Measurements from ENCODE around the gene PKD2L2. TPM values are rescaled to one million over a fixed set of nuclear protein-coding genes. Genes with fewer than 3 reads are reported as not detected.
A peak's percentile ranks its signal among the peaks of the same experiment; 100 is the strongest.
"Not testable (repeated sequence)": the region's sequence is repeated elsewhere in the genome, so short reads cannot be mapped to it uniquely, and the experiment has no call there.

PKD2L2 gene
- total RNA-seq, 1 experiment from 2014 or later: not detected

GRCh38 chr5:137933491-137933911 lies 44.2 kb downstream of the PKD2L2 start:
- no peaks in the 10 kb centered on the region for H3K9me3 ChIP-seq
- no peak overlapping the region for H3K4me3 ChIP-seq
- DNase-seq: no peak
- H3K36me3 ChIP-seq: peaks cover 21% of the 10 kb centered on the region
- H3K27me3 ChIP-seq: no peaks in the 10 kb centered on the region

- Histone ChIP-seq H3K9me3 (no peaks in the 10 kb centered on the region), H3K4me3 (no peak overlapping the region), H3K36me3 (peaks cover 38% of the 10 kb centered on the region), H3K27me3 (no peaks in the 10 kb centered on the region)
- no peak for DNase-seq
Measured at GRCh38 chr5:137935190-137935589, 45.9 kb downstream of the PKD2L2 start.

- DNase-seq: no peak
- Histone ChIP-seq H3K4me3 (no peak overlapping the region), H3K9me3 (no peaks in the 10 kb centered on the region), H3K27me3 (no peaks in the 10 kb centered on the region), H3K36me3 (peaks cover 43% of the 10 kb centered on the region)
Measured at GRCh38 chr5:137935694-137936093, 46.4 kb downstream of the PKD2L2 start.

GRCh38 chr5:137937994-137938750 lies 48.9 kb downstream of the PKD2L2 start:
- H3K27me3 ChIP-seq: no peaks in the 10 kb centered on the region
- no peaks in the 10 kb centered on the region for H3K9me3 ChIP-seq
- no peak for DNase-seq
- H3K4me3 ChIP-seq: no peak overlapping the region
- H3K36me3 ChIP-seq: peaks cover 65% of the 10 kb centered on the region

GRCh38 chr5:137938751-137939143 lies 49.5 kb downstream of the PKD2L2 start:
- H3K9me3 ChIP-seq: no peaks in the 10 kb centered on the region
- no peak overlapping the region for H3K4me3 ChIP-seq
- H3K36me3 ChIP-seq: peaks cover 68% of the 10 kb centered on the region
- no peak for DNase-seq
- no peaks in the 10 kb centered on the region for H3K27me3 ChIP-seq

DNA sequence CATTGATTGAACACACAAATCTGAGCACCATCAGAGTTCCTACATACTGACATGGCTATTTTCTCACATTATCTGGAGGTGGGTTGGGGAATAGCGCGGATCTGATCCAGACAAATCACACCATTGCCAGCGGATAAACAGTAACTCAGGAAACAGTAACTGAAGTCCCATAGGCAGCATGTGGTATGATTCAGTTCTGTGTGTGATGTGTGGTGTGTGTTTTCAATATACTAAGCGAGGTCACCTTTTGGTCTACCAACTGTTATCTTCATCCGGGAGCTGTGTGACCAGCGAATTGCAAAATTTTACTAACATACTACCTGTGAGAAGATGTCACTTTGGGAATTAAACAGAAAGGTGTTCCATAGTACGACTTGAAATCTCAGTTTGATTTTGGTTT lies 50.1 kb downstream of the PKD2L2 start:
- Histone ChIP-seq H3K36me3 (peaks cover 74% of the 10 kb centered on the region), H3K27me3 (no peaks in the 10 kb centered on the region)

DNA sequence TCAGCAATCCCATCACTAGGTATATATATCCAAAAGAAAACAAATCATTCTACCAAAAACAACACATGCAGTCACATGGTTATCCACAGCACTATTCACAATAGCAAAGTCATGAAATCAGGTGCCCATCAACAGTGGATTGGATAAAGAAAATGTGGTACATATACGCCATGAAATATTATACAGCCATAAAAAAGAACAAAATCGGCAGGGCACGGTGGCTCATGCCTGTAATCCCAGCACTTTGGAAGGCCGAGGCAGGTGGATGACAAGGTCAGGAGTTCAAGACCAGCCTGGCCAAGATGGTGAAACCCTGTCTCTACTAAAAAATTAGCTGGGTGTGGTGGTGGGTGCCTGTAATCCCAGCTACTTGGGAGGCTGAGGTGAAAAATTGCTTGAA lies 55.0 kb downstream of the PKD2L2 start:
- H3K4me3 ChIP-seq, H3K27me3 ChIP-seq, H3K9me3 ChIP-seq, DNase-seq: not testable (repeated sequence)
- peaks cover 94% of the 10 kb centered on the region for H3K36me3 ChIP-seq

More for the DNA sequence above, 50.1 kb downstream of the PKD2L2 start:
- H3K4me3 ChIP-seq: no peak overlapping the region
- H3K9me3 ChIP-seq: no peaks in the 10 kb centered on the region
- no peak for DNase-seq

DNA sequence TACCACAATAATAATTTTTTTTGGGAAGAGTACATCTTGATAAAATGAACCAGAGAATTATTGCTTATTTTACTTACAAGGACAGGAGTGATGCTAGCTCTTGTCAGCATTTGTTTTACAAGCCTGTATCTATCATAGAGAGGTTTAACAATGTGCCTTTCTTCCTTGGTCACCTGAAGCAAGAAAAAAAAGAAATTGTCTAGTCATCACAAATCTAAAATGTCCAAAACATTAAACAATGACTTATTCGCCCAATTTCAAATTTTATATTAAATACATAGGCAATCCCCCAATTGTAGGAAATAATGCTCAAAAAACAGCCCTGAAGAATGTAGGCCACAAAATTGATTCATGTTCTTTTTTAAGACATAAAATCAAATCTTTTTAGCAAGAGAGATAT lies 56.6 kb downstream of the PKD2L2 start:
- Histone ChIP-seq H3K9me3 (no peaks in the 10 kb centered on the region), H3K27me3 (no peaks in the 10 kb centered on the region), H3K36me3 (peaks cover 89% of the 10 kb centered on the region), H3K4me3 (no peak overlapping the region)
- no peak for DNase-seq

DNA sequence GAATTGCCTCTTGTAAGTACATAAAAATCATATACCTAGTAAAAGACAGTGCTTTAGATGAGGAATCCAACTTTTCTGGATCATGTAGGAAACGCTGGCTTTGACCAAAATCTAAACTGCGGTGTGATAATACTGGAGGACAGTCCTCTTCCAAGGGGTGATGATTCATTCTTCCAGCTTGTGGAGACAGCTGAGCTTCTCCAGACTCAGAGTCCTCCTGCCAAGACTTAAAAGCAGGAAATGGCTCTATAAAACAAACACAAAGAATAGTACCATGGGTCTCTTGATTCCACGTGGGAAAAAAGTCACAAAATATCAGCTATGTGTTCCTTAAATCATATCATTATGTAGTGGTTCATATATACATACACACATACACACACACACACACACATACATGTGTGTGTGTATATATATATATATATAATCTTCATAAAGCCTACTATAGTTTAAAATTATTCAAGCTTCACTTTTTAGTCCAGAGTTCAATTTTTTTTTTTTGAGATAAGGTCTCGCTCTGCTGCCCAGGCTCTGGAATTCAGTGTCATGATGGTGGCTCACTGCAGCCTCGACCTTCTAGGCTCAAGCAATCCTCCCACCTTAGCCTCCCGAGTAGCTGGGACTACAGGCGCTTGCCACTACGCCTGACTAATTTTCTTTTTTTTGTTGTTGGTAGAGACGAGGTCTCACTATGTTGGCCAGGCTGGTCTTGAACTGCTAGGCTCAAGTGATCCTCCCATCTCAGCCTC lies 65.0 kb downstream of the PKD2L2 start:
- no peaks in the 10 kb centered on the region for H3K27me3 ChIP-seq
- no peaks in the 10 kb centered on the region for H3K9me3 ChIP-seq
- no peak overlapping the region for H3K4me3 ChIP-seq
- peaks cover 42% of the 10 kb centered on the region for H3K36me3 ChIP-seq
- DNase-seq: peak; percentile 78

DNA sequence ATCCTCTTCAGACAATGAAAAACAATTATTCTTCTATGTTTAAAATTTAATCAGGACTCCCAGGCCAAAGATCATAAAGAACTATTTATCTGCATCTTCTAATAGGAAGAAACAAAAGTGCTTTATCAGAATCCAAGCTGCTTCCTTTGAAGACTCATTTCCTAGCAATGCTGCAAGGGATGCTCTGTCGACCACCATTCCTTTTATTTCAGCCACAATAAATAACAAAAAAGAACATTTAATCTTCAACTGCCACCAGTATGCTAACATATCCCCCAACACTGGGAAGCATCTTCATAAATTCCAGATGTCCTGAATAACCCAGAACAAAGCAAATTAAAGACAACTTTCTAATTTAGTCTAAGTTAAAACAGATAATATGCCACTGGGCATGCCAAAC lies 68.7 kb downstream of the PKD2L2 start:
- peaks cover 37% of the 10 kb centered on the region for H3K36me3 ChIP-seq
- H3K9me3 ChIP-seq: no peaks in the 10 kb centered on the region
- no peaks in the 10 kb centered on the region for H3K27me3 ChIP-seq
- H3K4me3 ChIP-seq: no peak overlapping the region
- DNase-seq: no peak

GRCh38 chr5:137959488-137959887 lies 70.2 kb downstream of the PKD2L2 start:
- DNase-seq: no peak
- Histone ChIP-seq H3K27me3 (no peaks in the 10 kb centered on the region), H3K4me3 (no peak overlapping the region), H3K36me3 (peaks cover 34% of the 10 kb centered on the region), H3K9me3 (no peaks in the 10 kb centered on the region)

DNA sequence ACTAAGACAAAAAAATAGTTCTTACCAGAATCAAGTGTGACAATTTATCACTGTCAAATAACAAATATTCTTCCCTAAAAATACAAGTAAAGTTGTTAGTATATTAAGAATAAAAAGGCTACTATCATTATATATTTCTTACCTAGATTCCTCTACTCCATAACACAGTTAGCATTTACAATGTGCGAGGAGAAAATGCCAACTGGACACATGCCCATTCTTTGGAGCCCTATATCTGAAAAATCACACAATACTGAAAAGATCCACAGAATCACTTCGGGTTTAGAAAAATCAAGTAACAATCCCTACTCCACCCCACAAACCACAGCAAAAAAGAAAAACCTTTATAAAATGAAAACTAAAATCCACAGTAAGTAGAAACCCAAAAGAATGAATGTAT lies 70.9 kb downstream of the PKD2L2 start:
- no peak for DNase-seq
- Histone ChIP-seq H3K27me3 (no peaks in the 10 kb centered on the region), H3K4me3 (no peak overlapping the region), H3K36me3 (peaks cover 39% of the 10 kb centered on the region), H3K9me3 (no peaks in the 10 kb centered on the region)

GRCh38 chr5:137960819-137961218 lies 71.6 kb downstream of the PKD2L2 start:
- Histone ChIP-seq H3K4me3 (no peak overlapping the region), H3K36me3 (peaks cover 39% of the 10 kb centered on the region), H3K9me3 (no peaks in the 10 kb centered on the region), H3K27me3 (no peaks in the 10 kb centered on the region)
- no peak for DNase-seq

DNA sequence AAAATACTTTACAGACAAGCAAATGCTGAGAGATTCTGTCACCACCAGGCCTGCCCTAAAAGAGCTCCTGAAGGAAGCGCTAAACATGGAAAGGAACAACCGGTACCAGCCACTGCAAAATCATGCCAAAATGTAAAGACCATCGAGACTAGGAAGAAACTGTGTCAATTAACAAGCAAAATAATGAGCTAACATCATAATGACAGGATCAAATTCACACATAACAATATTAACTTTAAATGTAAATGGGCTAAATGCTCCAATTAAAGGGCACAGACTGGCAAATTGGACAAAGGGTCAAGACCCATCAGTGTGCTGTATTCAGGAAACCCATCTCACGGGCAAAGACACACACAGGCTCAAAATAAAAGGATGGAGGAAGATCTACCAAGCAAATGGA lies 81.1 kb downstream of the PKD2L2 start:
- not testable (repeated sequence) for H3K9me3 ChIP-seq, H3K4me3 ChIP-seq, H3K27me3 ChIP-seq, DNase-seq
- peaks cover 35% of the 10 kb centered on the region for H3K36me3 ChIP-seq

- H3K27me3 ChIP-seq: no peaks in the 10 kb centered on the region
- H3K36me3 ChIP-seq: peaks cover 53% of the 10 kb centered on the region
- no peak overlapping the region for H3K4me3 ChIP-seq
- no peak for DNase-seq
- peaks cover 11% of the 10 kb centered on the region for H3K9me3 ChIP-seq
Measured at GRCh38 chr5:137975208-137975607, 86.0 kb downstream of the PKD2L2 start.

- Histone ChIP-seq H3K9me3 (no peaks in the 10 kb centered on the region), H3K36me3 (peaks cover 28% of the 10 kb centered on the region), H3K27me3 (no peaks in the 10 kb centered on the region), H3K4me3 (no peak overlapping the region)
- no peak for DNase-seq
Measured at GRCh38 chr5:137989419-137989818, 100.2 kb downstream of the PKD2L2 start.

All from MG63 (cell line).